ENCODE results near the gene TNIK.

The TNIK gene

GRCh38 chr3:171391432-171391831 lies 68.8 kb downstream of the TNIK start:
- H3K27me3 Mint-ChIP-seq (ENCODE audit: low read depth, poor library complexity) = peaks cover 3% of the 10 kb centered on the region
- no peak overlapping the region for H3K27ac Mint-ChIP-seq
- H3K36me3 Mint-ChIP-seq (ENCODE audit: low read depth) = peaks cover 14% of the 10 kb centered on the region
- no peak overlapping the region for H3K4me3 Mint-ChIP-seq
- peaks cover 13% of the 10 kb centered on the region for H3K4me1 Mint-ChIP-seq
- peaks cover 13% of the 10 kb centered on the region for H3K9me3 Mint-ChIP-seq
- TF ChIP-seq, protein P1, sequence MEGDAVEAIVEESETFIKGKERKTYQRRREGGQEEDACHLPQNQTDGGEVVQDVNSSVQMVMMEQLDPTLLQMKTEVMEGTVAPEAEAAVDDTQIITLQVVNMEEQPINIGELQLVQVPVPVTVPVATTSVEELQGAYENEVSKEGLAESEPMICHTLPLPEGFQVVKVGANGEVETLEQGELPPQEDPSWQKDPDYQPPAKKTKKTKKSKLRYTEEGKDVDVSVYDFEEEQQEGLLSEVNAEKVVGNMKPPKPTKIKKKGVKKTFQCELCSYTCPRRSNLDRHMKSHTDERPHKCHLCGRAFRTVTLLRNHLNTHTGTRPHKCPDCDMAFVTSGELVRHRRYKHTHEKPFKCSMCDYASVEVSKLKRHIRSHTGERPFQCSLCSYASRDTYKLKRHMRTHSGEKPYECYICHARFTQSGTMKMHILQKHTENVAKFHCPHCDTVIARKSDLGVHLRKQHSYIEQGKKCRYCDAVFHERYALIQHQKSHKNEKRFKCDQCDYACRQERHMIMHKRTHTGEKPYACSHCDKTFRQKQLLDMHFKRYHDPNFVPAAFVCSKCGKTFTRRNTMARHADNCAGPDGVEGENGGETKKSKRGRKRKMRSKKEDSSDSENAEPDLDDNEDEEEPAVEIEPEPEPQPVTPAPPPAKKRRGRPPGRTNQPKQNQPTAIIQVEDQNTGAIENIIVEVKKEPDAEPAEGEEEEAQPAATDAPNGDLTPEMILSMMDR (IDR thresholded peaks at IDR 0.05) = no peak
- no peak for DNase-seq

DNA sequence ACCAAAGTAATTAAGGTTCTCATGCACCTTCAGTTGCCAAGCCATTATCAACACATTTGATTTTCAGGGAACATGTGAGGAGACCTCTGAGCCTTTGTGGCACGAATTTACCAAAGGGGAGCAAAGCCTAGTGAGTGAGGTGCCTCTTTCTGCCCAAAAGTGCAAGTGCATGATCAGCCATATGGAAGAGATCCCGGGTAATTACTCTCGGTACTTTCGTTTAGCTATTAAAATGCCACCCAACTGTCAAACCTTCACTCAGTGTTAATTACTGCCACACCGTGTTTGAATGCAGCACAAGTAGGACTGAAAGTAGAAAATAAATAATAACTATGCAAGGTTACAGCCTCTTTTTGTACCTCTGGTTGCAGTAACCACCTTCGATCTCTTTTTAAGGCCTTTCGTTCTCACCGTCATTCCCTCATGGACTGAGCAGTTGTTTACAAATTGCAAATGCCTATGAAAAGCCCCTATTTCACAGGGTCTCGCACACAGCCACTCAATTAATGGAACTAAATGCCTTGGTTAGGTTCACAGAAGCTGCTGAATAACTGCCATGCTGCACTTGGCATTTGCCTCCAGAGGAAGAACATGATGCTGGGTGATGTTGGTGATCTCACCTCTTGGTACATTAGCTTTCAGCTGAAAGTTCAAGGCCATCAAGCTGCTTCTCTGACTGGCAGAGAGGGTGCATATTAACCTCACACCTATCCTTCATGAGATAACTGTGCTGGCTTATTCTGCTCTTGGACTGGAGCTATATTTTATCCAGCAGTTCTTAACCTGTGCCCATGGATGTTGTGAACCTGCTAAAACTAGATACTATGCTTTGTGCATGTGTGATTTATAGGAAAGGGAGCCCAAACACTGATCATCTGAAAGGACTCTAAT lies 69.9 kb downstream of the TNIK start:
- Mint-ChIP-seq H3K4me1 (peaks cover 12% of the 10 kb centered on the region), H3K27ac (peak overlapping the region; percentile 40), H3K4me3 (no peak overlapping the region), H3K27me3 (ENCODE audit: low read depth, poor library complexity) (peaks cover 3% of the 10 kb centered on the region), H3K9me3 (peaks cover 13% of the 10 kb centered on the region), H3K36me3 (ENCODE audit: low read depth) (peaks cover 14% of the 10 kb centered on the region)
- TF ChIP-seq, protein P1 (IDR thresholded peaks at IDR 0.05) = no peak
- no peak for DNase-seq

GRCh38 chr3:171389491-171389890 lies 70.7 kb downstream of the TNIK start:
- H3K4me1 Mint-ChIP-seq = peaks cover 18% of the 10 kb centered on the region

GRCh38 chr3:171388527-171388926 lies 71.7 kb downstream of the TNIK start:
- TF ChIP-seq, protein P1 (IDR thresholded peaks at IDR 0.05) = no peak
- Mint-ChIP-seq H3K4me1 (peaks cover 26% of the 10 kb centered on the region), H3K4me3 (no peak overlapping the region), H3K36me3 (ENCODE audit: low read depth) (peaks cover 14% of the 10 kb centered on the region), H3K27ac (no peak overlapping the region), H3K9me3 (peaks cover 13% of the 10 kb centered on the region), H3K27me3 (ENCODE audit: low read depth, poor library complexity) (peaks cover 3% of the 10 kb centered on the region)
- no peak for DNase-seq

More at GRCh38 chr3:171389491-171389890, 70.7 kb downstream of the TNIK start:
- TF ChIP-seq, protein P1 (IDR thresholded peaks at IDR 0.05) = no peak
- no peak overlapping the region for H3K4me3 Mint-ChIP-seq
- no peak for DNase-seq
- H3K9me3 Mint-ChIP-seq = peaks cover 13% of the 10 kb centered on the region
- H3K27ac Mint-ChIP-seq = no peak overlapping the region
- H3K36me3 Mint-ChIP-seq (ENCODE audit: low read depth) = peaks cover 14% of the 10 kb centered on the region
- H3K27me3 Mint-ChIP-seq (ENCODE audit: low read depth, poor library complexity) = peaks cover 3% of the 10 kb centered on the region

GRCh38 chr3:171387062-171387461 lies 73.1 kb downstream of the TNIK start:
- Mint-ChIP-seq H3K27me3 (ENCODE audit: low read depth, poor library complexity) (no peaks in the 10 kb centered on the region), H3K27ac (no peak overlapping the region), H3K4me1 (peaks cover 17% of the 10 kb centered on the region), H3K4me3 (no peak overlapping the region), H3K9me3 (peaks cover 15% of the 10 kb centered on the region), H3K36me3 (ENCODE audit: low read depth) (peaks cover 13% of the 10 kb centered on the region)
- TF ChIP-seq, protein P1 (IDR thresholded peaks at IDR 0.05) = no peak
- DNase-seq = no peak

DNA sequence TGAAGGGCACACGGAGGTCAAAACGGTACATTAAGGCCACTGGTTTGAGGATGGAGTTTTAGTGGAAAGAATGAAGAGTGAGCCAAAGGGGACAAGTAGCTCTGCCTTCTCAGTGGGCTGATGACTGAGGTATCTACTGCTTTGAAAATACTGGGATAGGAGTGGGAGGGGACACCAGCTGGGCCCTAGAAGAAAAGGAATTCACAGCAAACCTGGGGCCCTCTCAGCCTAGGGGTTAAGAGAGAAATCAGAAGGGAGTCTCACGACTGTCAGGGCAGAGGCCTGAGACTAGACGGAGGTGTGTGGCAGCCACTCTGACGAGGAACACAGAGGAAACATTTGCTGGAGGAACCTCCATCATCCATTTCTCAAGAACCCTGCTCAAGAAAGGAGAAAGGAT lies 75.1 kb downstream of the TNIK start:
- Mint-ChIP-seq H3K4me3 (no peak overlapping the region), H3K4me1 (peaks cover 17% of the 10 kb centered on the region), H3K36me3 (ENCODE audit: low read depth) (no peaks in the 10 kb centered on the region), H3K9me3 (peaks cover 3% of the 10 kb centered on the region), H3K27me3 (ENCODE audit: low read depth, poor library complexity) (no peaks in the 10 kb centered on the region), H3K27ac (peak overlapping the region; percentile 6)
- DNase-seq = no peak
- TF ChIP-seq, protein P1 (IDR thresholded peaks at IDR 0.05) = no peak
